Measurements from ENCODE around the gene ATP11A. TPM values are rescaled to one million over a fixed set of nuclear protein-coding genes. Genes with fewer than 3 reads are reported as not detected.
"Not testable (repeated sequence)": the region's sequence is repeated elsewhere in the genome, so short reads cannot be mapped to it uniquely, and the experiment has no call there.

The ATP11A gene
- total RNA-seq, 1 donor from 2014 or later: 72.0 TPM

- intact Hi-C loops (cut with micrococcal nuclease): no loop called here
- DNase-seq (ENCODE audit: low spot score): no peak
- Mint-ChIP-seq H3K27ac (no peak overlapping the region), H3K27me3 (ENCODE audit: low read depth) (no peaks in the 10 kb centered on the region), H3K4me3 (ENCODE audit: low read depth) (no peak overlapping the region), H3K4me1 (ENCODE audit: low read depth) (no peaks in the 10 kb centered on the region), H3K36me3 (ENCODE audit: low read depth) (peaks cover 33% of the 10 kb centered on the region), H3K9me3 (no peaks in the 10 kb centered on the region)
Observed at GRCh38 chr13:112838038-112838841, 148.4 kb downstream of the ATP11A start.

GRCh38 chr13:112838842-112839117 lies 148.9 kb downstream of the ATP11A start:
- no peak overlapping the region for H3K4me3 Mint-ChIP-seq (ENCODE audit: low read depth)
- no peak overlapping the region for H3K27ac Mint-ChIP-seq
- no peaks in the 10 kb centered on the region for H3K27me3 Mint-ChIP-seq (ENCODE audit: low read depth)
- H3K9me3 Mint-ChIP-seq: no peaks in the 10 kb centered on the region
- no peaks in the 10 kb centered on the region for H3K4me1 Mint-ChIP-seq (ENCODE audit: low read depth)
- intact Hi-C loops (cut with micrococcal nuclease): no loop called here
- no peak for DNase-seq (ENCODE audit: low spot score)
- peaks cover 34% of the 10 kb centered on the region for H3K36me3 Mint-ChIP-seq (ENCODE audit: low read depth)

GRCh38 chr13:112839356-112840105 lies 149.7 kb downstream of the ATP11A start:
- Mint-ChIP-seq H3K9me3 (no peaks in the 10 kb centered on the region), H3K36me3 (ENCODE audit: low read depth) (peaks cover 34% of the 10 kb centered on the region), H3K4me3 (ENCODE audit: low read depth) (no peak overlapping the region), H3K27me3 (ENCODE audit: low read depth) (no peaks in the 10 kb centered on the region), H3K27ac (no peak overlapping the region), H3K4me1 (ENCODE audit: low read depth) (no peaks in the 10 kb centered on the region)
- intact Hi-C loops (cut with micrococcal nuclease): no loop called here
- no peak for DNase-seq (ENCODE audit: low spot score)

DNA sequence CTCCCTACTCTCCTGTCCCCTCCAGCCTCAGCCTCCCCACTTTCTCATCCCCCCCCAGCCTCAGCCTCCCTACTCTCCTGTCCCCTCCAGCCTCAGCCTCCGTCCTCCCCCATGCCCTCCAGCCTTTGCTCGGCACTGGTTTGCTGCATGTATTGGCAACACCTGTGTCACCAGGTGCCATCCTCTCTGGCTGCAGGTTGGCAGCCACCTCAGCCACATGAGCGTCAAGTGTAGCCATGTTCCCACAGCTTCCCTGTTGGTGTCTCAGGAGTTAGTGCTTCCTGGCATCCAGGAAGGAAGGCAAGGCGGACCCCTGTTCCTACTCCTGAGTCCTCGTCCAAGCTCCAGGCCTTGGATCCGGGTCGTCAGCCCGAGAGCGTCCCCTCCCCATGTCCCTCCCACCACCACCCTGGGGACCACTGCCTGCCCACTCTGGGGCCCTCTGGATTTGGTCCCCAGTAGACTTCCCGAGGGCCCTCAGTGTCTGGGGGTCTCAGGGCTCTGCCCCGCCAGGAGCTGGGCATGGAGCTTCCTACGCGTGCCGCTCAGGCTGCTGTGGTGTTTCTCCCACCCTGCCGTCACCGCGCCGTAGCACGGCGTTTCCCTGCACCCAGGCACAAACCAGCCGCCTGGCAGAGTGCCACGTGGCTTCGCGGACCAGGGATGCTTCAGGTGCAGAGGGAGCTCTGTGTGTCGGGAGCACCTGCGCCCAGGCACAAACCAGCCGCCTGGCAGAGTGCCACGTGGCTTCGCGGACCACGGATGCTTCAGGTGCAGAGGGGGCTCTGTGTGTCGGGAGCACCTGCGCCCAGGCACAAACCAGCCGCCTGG lies 150.8 kb downstream of the ATP11A start:
- no peak overlapping the region for H3K27ac Mint-ChIP-seq
- H3K36me3 Mint-ChIP-seq (ENCODE audit: low read depth): peaks cover 29% of the 10 kb centered on the region
- intact Hi-C loops (cut with micrococcal nuclease): no loop called here
- H3K4me3 Mint-ChIP-seq (ENCODE audit: low read depth): no peak overlapping the region
- H3K4me1 Mint-ChIP-seq (ENCODE audit: low read depth): no peaks in the 10 kb centered on the region
- no peaks in the 10 kb centered on the region for H3K27me3 Mint-ChIP-seq (ENCODE audit: low read depth)
- no peaks in the 10 kb centered on the region for H3K9me3 Mint-ChIP-seq
- DNase-seq (ENCODE audit: low spot score): no peak

GRCh38 chr13:112841303-112842015 lies 151.6 kb downstream of the ATP11A start:
- H3K9me3 Mint-ChIP-seq; H3K4me3 Mint-ChIP-seq (ENCODE audit: low read depth); H3K27me3 Mint-ChIP-seq (ENCODE audit: low read depth); DNase-seq (ENCODE audit: low spot score); intact Hi-C loops (cut with micrococcal nuclease); H3K27ac Mint-ChIP-seq; H3K4me1 Mint-ChIP-seq (ENCODE audit: low read depth): not testable (repeated sequence)
- H3K36me3 Mint-ChIP-seq (ENCODE audit: low read depth): peaks cover 34% of the 10 kb centered on the region

DNA sequence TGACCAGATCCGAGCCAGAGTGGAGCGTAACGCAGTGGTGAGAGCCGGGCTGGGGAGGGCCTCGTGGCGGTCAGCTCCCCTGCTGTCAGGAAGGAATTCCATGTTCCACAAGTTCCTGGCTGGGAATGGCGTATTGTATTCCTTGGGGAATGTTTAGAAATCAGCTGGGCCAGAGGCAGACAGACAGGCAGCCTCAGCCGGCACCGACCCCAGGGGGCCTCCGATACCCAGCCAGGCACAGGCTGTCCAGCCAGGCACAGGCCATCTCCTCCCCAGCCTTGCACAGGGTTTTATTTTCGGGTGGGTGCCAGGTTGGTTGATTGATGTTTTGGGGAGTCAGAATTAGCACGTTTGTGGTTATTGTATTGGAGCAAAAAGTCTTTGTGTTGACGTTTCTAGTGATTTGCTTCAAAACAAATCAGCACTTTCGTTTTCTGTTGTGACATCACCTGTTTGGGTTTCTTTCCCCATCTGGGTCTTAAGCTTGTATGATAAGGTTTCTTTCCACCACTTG lies 152.6 kb downstream of the ATP11A start:
- Mint-ChIP-seq H3K36me3 (ENCODE audit: low read depth) (peaks cover 40% of the 10 kb centered on the region), H3K4me3 (ENCODE audit: low read depth) (no peak overlapping the region), H3K9me3 (peaks cover under 1% of the 10 kb centered on the region), H3K27ac (no peak overlapping the region), H3K4me1 (ENCODE audit: low read depth) (no peaks in the 10 kb centered on the region), H3K27me3 (ENCODE audit: low read depth) (no peaks in the 10 kb centered on the region)
- intact Hi-C loops (cut with micrococcal nuclease): no loop called here
- no peak for DNase-seq (ENCODE audit: low spot score)

DNA sequence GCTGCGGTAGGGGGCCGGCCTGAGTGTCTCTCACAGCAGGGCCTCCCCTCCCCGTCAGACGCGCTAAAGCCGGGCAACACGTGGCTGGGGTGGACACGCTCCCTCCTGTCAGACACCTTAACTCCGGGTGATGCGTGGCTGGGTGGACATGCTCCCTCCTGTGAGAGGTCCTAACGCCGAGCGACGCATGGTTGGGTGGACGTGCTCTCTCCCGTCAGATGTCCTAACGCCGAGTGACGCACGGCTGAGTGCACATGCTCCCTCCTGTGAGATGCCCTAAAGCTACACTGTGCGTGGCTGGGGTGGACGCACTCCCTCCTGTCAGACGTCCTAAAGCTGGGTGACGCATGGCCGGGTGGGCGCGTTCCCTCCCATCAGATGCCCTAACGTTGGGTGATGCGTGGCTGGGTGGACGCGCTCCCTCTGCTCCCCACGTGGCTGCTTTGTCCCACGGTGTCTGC lies 153.1 kb downstream of the ATP11A start:
- peaks cover 45% of the 10 kb centered on the region for H3K36me3 Mint-ChIP-seq (ENCODE audit: low read depth)
- DNase-seq (ENCODE audit: low spot score): no peak
- H3K27me3 Mint-ChIP-seq (ENCODE audit: low read depth): no peaks in the 10 kb centered on the region
- H3K4me3 Mint-ChIP-seq (ENCODE audit: low read depth): no peak overlapping the region
- no peak overlapping the region for H3K27ac Mint-ChIP-seq
- H3K9me3 Mint-ChIP-seq: peaks cover 6% of the 10 kb centered on the region
- intact Hi-C loops (cut with micrococcal nuclease): no loop called here
- no peaks in the 10 kb centered on the region for H3K4me1 Mint-ChIP-seq (ENCODE audit: low read depth)

DNA sequence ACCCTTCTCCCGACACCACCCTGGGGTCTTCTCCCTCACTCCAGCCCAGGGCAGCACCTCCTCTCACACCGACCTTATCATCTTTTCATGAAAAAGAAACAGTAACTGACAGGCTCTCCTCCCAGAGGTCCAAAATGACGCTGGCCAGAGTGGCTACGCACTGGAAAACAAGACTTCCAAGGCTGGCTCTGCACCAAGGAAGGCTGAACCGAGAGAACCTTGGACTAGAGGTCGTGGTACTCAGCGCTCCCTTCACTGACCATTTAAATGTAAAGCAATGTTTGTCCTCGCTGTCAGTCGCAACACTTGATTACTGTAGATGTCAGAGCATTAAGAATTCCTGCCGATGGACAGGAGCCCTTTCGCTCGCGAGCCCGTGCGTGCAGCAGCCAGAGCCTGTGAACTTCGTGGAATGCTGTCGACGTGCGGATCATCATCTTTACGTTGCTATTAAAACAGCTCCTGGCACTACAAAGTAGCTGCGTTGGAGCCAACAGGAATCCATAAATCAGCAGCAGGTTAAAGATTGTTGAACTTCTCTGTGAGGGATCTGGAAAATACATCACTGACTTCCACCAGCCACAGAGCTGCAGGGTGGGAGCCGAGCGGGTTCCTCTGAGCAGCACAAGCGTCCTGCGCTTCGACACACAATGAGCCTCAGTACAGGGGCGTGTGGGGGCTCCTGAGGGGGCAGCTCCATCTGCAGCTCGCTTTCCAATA lies 153.7 kb downstream of the ATP11A start:
- H3K27me3 Mint-ChIP-seq (ENCODE audit: low read depth): no peaks in the 10 kb centered on the region
- H3K9me3 Mint-ChIP-seq: peaks cover 6% of the 10 kb centered on the region
- no peaks in the 10 kb centered on the region for H3K4me1 Mint-ChIP-seq (ENCODE audit: low read depth)
- no peak for DNase-seq (ENCODE audit: low spot score)
- intact Hi-C loops (cut with micrococcal nuclease): no loop called here
- no peak overlapping the region for H3K4me3 Mint-ChIP-seq (ENCODE audit: low read depth)
- H3K36me3 Mint-ChIP-seq (ENCODE audit: low read depth): peaks cover 46% of the 10 kb centered on the region
- no peak overlapping the region for H3K27ac Mint-ChIP-seq

DNA sequence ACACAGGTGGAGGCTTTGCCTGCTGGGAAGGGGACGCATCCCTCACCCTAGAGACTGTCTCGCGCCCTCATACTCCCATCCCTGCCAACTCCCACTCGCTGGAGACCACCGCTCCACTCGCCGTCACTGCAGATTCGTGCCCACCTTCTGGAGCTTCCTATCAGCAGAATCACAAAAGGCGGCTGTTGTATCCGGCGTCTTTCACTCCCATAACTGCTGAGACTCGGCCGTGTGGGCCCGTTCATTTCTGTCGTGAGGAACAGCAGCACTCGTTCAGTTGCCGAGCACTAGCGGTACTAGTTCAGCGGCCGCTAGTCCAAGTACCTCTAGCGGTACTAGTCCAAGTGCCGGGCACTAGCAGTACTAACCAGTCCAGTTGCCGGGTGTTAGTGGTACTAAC lies 154.6 kb downstream of the ATP11A start:
- H3K27me3 Mint-ChIP-seq (ENCODE audit: low read depth): no peaks in the 10 kb centered on the region
- no peak overlapping the region for H3K27ac Mint-ChIP-seq
- peaks cover 6% of the 10 kb centered on the region for H3K9me3 Mint-ChIP-seq
- intact Hi-C loops (cut with micrococcal nuclease): no loop called here
- H3K4me1 Mint-ChIP-seq (ENCODE audit: low read depth): peaks cover 3% of the 10 kb centered on the region
- no peak overlapping the region for H3K4me3 Mint-ChIP-seq (ENCODE audit: low read depth)
- no peak for DNase-seq (ENCODE audit: low spot score)
- H3K36me3 Mint-ChIP-seq (ENCODE audit: low read depth): peaks cover 38% of the 10 kb centered on the region

DNA sequence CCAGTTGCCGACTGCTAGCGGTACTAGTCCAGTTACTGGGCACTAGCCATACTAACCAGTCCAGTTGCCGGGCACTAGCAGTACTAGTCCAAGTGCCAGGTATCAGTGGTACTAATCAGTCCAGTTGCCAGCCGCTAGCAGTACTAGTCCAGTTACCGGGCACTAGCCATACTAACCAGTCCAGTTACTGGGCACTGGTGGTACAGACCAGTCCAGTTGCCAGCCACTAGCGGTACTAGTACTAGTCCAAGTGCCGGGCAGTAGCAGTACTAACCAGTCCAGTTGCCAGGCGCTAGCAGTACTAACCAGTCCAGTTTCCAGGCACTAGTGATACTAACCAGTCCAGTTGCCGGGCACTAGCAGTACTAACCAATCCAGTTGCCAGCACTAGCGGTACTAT lies 155.0 kb downstream of the ATP11A start:
- H3K36me3 Mint-ChIP-seq (ENCODE audit: low read depth): peaks cover 42% of the 10 kb centered on the region
- intact Hi-C loops (cut with micrococcal nuclease): no loop called here
- H3K27ac Mint-ChIP-seq: no peak overlapping the region
- H3K4me1 Mint-ChIP-seq (ENCODE audit: low read depth): peaks cover 3% of the 10 kb centered on the region
- DNase-seq (ENCODE audit: low spot score): no peak
- no peak overlapping the region for H3K4me3 Mint-ChIP-seq (ENCODE audit: low read depth)
- H3K9me3 Mint-ChIP-seq: peaks cover 6% of the 10 kb centered on the region
- H3K27me3 Mint-ChIP-seq (ENCODE audit: low read depth): no peaks in the 10 kb centered on the region

DNA sequence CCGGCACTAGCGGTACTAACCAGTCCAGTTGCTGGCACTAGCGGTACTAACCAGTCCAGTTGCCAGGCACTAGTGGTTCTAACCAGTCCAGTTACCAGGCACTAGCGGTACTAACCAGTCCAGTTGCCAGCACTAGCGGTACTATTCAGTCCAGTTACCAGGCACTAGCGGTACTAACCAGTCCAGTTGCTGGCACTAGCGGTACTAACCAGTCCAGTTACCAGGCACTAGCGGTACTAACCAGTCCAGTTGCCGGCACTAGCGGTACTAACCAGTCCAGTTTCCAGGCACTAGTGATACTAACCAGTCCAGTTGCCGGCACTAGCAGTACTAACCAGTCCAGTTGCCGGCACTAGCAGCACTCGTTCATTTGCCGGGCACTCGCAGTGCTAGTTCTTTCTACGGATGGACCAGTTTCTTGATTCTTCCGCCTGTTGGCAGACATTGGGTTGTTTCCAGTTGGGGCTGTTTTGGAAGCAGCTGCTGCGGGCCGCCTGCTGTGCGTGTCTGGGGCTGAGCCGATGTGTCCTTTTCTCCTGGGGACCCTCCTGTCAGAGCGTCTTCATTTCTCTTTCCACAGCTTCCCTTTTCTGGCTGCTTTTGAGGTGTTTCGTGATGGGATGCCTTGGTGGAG lies 155.8 kb downstream of the ATP11A start:
- intact Hi-C loops (cut with micrococcal nuclease): no loop called here
- no peak overlapping the region for H3K4me3 Mint-ChIP-seq (ENCODE audit: low read depth)
- peaks cover 48% of the 10 kb centered on the region for H3K36me3 Mint-ChIP-seq (ENCODE audit: low read depth)
- H3K27me3 Mint-ChIP-seq (ENCODE audit: low read depth): no peaks in the 10 kb centered on the region
- peaks cover 3% of the 10 kb centered on the region for H3K4me1 Mint-ChIP-seq (ENCODE audit: low read depth)
- H3K27ac Mint-ChIP-seq: no peak overlapping the region
- H3K9me3 Mint-ChIP-seq: peaks cover 6% of the 10 kb centered on the region
- DNase-seq (ENCODE audit: low spot score): no peak

Data from activated T-helper 2 cell treated with anti-CD3 and anti-CD28 coated beads, Interferon-gamma antibody, Interleukin-2, Interleukin-4, amounts not matched to agents 10 μg/mL and 5 μg/mL and 100 μg/mL, durations not matched to agents 14 hours and 24 hours and 36 hours (primary cell).